Stomach (tissue), 4 donors: Measurements from ENCODE around the gene NELFB.

ENCODE experiments used
- CTCF ChIP-seq, 7 experiments: fragments of 450-650 bp in 4 of 7; fragments of 200-600 bp in 3 of 7; sonication (generic) in 3 of 7; IDR thresholded peaks; one replicate each; pipeline ENCODE4 v1.5.1; 2016 to 2019; ENCODE audit warnings: antibody characterized with exemption in 7 of 7, control low read depth in 2 of 7, mild to moderate bottlenecking in 1 of 7
- POLR2A ChIP-seq, 4 donors: fragments of 450-650 bp; IDR thresholded peaks; one replicate each; pipeline ENCODE4 v1.6.1; 2016; ENCODE audit warnings: antibody characterized with exemption in 4 of 4, control low read depth in 2 of 4, mild to moderate bottlenecking in 1 of 4, moderate library complexity in 1 of 4

GRCh38 chr9:137278721-137279711 is 23.9 kb downstream of the NELFB start:
- TF ChIP-seq CTCF (IDR thresholded peaks at IDR 0.05) (no peak), POLR2A (IDR thresholded peaks at IDR 0.05) (no peak)
